Measurements from ENCODE around the gene MFAP4.
"Not testable (repeated sequence)": the region's sequence is repeated elsewhere in the genome, so short reads cannot be mapped to it uniquely, and the experiment has no call there.

The MFAP4 gene

DNA sequence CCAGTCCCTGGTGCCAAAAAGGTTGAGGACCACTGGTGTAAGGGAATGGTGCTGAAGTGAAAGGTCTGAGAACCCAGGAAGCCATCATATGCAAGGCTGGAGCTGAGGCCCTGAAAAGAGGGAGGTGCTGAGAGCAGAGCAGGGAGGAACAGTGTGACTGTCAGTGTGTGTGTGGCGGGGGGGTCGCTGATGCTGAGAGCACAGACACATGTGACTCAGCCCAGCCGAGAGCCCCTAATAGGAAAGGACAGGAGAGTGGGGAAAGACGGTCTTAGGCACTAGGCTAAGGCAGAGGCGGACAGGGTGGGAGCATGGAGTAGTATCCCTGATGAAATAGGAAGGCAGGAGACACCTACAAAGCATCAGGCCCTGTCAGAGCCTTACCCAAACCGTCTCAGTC is 25.7 kb downstream of the MFAP4 start:
- Histone ChIP-seq H3K9me3 (replicated peaks in 1 of 11) (no peaks in the 10 kb centered on the region), H3K4me3 (no peak overlapping the region), H3K27ac (no peak overlapping the region), H4K20me1 (peaks cover 0 to 42% (median 0%) of the 10 kb centered on the region in 11 experiments; a peak in 7 of 22 replicates), H3K27me3 (peaks cover 0 to 70% (median 22%) of the 10 kb centered on the region in 11 experiments; a peak in 13 of 22 replicates), H3K36me3 (no peaks in the 10 kb centered on the region), H3K9ac (no peak overlapping the region; a peak in 1 of 22 replicates), H3K4me1 (peaks cover 5 to 18% (median 11%) of the 10 kb centered on the region in 10 experiments; a peak in 15 of 20 replicates), H3K4me2 (peak overlapping the region in 2 of 11 experiments; percentile 94 to 97; a peak in 3 of 22 replicates)
- no peak for TF ChIP-seq Cebpa-rat (IDR thresholded peaks at IDR 0.05)

GRCh38 chr17:19360772-19361171 is 26.2 kb downstream of the MFAP4 start:
- Histone ChIP-seq H3K27ac (no peak overlapping the region), H3K36me3 (no peaks in the 10 kb centered on the region), H3K9me3 (replicated peaks in 1 of 11) (no peaks in the 10 kb centered on the region), H3K4me1 (peaks cover 5 to 18% (median 11%) of the 10 kb centered on the region in 10 experiments; a peak in 15 of 20 replicates), H3K4me3 (no peak overlapping the region), H3K4me2 (no peak overlapping the region), H4K20me1 (peaks cover 0 to 37% (median 0%) of the 10 kb centered on the region in 11 experiments; a peak in 7 of 22 replicates), H3K27me3 (peaks cover 0 to 65% (median 22%) of the 10 kb centered on the region in 11 experiments; a peak in 13 of 22 replicates), H3K9ac (no peak overlapping the region)
- no peak for TF ChIP-seq Cebpa-rat (IDR thresholded peaks at IDR 0.05)

DNA sequence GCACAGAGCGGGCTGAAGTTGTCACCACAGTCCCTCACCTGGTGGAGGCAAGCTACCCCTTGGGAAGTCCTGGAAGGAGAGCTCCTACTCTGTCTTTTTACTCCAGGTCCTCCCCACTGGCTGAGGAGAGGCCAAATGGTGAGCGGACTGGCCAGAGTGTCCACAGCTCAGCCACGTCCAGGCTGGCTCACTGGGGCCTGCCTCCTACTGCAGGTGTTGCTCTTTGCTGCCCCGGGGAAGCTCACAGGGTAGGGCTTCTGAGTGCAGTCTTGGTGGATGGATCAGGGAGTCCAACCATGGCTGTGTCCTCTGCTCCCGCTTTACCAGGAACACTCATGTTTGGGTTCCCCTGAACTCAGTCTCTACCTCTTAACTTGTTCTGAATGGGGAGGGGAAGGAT is 27.1 kb downstream of the MFAP4 start:
- Histone ChIP-seq H3K9me3 (replicated peaks in 1 of 11) (no peaks in the 10 kb centered on the region), H3K9ac (no peak overlapping the region), H3K4me1 (peaks cover 5 to 18% (median 11%) of the 10 kb centered on the region in 10 experiments; a peak in 15 of 20 replicates), H3K27me3 (peaks cover 0 to 56% (median 19%) of the 10 kb centered on the region in 11 experiments; a peak in 13 of 22 replicates), H3K36me3 (no peaks in the 10 kb centered on the region), H4K20me1 (peaks cover 0 to 31% (median 0%) of the 10 kb centered on the region in 11 experiments; a peak in 7 of 22 replicates), H3K4me3 (no peak overlapping the region), H3K27ac (no peak overlapping the region), H3K4me2 (no peak overlapping the region)
- no peak for TF ChIP-seq Cebpa-rat (IDR thresholded peaks at IDR 0.05)

DNA sequence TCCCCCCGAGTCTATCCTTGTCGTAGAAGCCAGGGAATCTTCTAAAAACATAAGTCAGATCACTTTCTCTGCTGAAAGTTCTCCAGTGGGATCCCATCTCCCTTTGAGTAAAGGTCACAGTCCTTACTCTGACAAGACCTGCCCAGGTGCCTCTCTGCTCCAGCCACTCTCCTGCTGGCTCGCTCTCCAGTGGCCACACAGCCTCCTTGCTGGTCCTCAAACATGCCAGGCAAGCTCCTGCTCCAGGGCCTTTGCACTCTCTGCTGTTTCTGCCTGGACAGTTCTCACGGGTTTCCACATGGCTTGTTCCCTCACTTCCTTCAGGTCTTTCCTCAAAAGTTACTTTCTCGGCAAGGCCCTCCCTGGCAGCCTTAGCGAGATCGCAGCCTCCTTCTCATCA is 27.8 kb downstream of the MFAP4 start:
- Histone ChIP-seq H3K27ac (no peak overlapping the region), H3K9ac (no peak overlapping the region), H3K4me3 (no peak overlapping the region), H3K4me2 (no peak overlapping the region), H3K27me3 (peaks cover 0 to 49% (median 12%) of the 10 kb centered on the region in 11 experiments; a peak in 11 of 22 replicates), H3K4me1 (peaks cover 5 to 18% (median 11%) of the 10 kb centered on the region in 10 experiments; a peak in 15 of 20 replicates), H3K9me3 (replicated peaks in 1 of 11) (no peaks in the 10 kb centered on the region), H4K20me1 (peaks cover 0 to 24% (median 0%) of the 10 kb centered on the region in 11 experiments; a peak in 6 of 22 replicates), H3K36me3 (no peaks in the 10 kb centered on the region)
- no peak for TF ChIP-seq Cebpa-rat (IDR thresholded peaks at IDR 0.05)

DNA sequence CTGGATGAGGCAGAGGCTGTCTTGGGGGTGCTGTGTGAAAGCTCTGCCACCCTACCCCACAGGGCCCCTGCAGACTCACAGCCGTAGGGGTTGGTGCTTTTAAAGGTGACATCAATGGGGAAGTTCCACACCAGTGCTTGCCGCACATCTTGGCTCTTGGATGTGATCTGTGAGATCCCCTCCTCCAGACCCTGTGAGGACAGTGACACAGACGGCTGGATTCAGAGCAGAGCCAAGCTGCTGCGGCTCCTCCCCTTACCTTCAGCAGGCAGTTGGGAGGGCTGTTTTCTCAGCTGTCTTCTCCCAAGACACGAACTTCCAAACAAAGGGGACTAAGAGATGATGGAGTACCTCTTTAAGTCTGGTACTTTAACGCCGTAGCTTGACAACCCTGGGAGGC is 29.2 kb downstream of the MFAP4 start:
- peaks cover 0 to 22% (median 0%) of the 10 kb centered on the region in 11 experiments; a peak in 5 of 22 replicates for H4K20me1 ChIP-seq

DNA sequence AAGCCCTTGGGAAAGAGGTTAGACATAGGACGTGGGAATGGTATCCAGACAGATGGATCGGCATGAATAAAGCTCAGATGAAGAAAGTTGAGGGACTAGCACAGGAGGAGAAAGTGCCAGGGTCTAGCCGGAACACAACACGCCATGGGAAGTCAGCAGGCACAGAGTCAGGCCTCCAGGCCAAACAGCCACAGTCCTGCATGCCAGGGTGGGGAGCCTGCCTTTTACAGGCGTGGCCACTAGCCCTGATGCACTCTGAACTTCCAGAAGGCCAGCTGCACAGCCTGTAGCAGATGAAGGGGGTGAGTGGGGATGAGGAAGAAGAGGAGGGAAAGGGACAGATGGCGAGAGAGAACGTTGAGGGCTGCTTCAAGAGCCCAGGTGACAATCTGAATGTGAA is 29.6 kb downstream of the MFAP4 start:
- no peak overlapping the region for H3K4me3 ChIP-seq
- peaks cover 0 to 22% (median 0%) of the 10 kb centered on the region in 11 experiments; a peak in 5 of 22 replicates for H4K20me1 ChIP-seq
- H3K36me3 ChIP-seq = no peaks in the 10 kb centered on the region
- H3K27me3 ChIP-seq = peaks cover 0 to 37% (median 0%) of the 10 kb centered on the region in 11 experiments; a peak in 7 of 22 replicates
- TF ChIP-seq Cebpa-rat (IDR thresholded peaks at IDR 0.05) = no peak
- no peak overlapping the region for H3K4me2 ChIP-seq
- no peak overlapping the region for H3K9ac ChIP-seq
- no peaks in the 10 kb centered on the region for H3K9me3 ChIP-seq (replicated peaks in 1 of 11)
- H3K4me1 ChIP-seq = peaks cover 5 to 11% (median 7%) of the 10 kb centered on the region in 10 experiments; a peak in 15 of 20 replicates
- H3K27ac ChIP-seq = no peak overlapping the region

More for the DNA sequence above, 29.2 kb downstream of the MFAP4 start:
- TF ChIP-seq Cebpa-rat (IDR thresholded peaks at IDR 0.05) = no peak
- Histone ChIP-seq H3K27ac (no peak overlapping the region), H3K36me3 (no peaks in the 10 kb centered on the region), H3K4me1 (peaks cover 5 to 11% (median 7%) of the 10 kb centered on the region in 10 experiments; a peak in 15 of 20 replicates), H3K9me3 (replicated peaks in 1 of 11) (no peaks in the 10 kb centered on the region), H3K27me3 (peaks cover 0 to 37% (median 0%) of the 10 kb centered on the region in 11 experiments; a peak in 7 of 22 replicates), H3K9ac (no peak overlapping the region), H3K4me3 (no peak overlapping the region), H3K4me2 (no peak overlapping the region)

DNA sequence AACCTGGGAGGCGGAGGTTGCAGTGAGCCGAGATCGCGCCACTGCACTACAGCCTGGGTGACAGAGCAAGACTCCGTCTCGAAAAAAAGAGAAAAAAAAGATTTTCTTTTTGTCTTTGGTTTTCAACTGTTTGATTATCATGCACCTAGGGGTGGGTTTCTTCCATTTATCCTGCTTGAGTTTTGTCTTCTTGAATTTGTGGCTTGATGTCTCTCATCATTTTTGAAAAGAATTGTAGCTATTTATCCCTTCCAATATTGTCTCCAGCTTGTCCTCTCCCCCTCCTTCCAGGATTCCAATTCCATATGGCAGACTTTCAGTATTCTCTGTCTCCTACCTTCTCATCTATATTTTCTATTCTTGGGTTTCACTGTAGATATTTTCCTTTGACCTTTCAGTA is 32.2 kb downstream of the MFAP4 start:
- Histone ChIP-seq H3K27ac (no peak overlapping the region), H3K36me3 (no peaks in the 10 kb centered on the region), H3K27me3 (peaks cover 0 to 17% (median 0%) of the 10 kb centered on the region in 11 experiments; a peak in 5 of 22 replicates), H3K9me3 (replicated peaks in 1 of 11) (no peaks in the 10 kb centered on the region), H4K20me1 (peaks cover 0 to 14% (median 0%) of the 10 kb centered on the region in 11 experiments; a peak in 5 of 22 replicates), H3K9ac (no peak overlapping the region), H3K4me2 (no peak overlapping the region), H3K4me3 (no peak overlapping the region), H3K4me1 (no peaks in the 10 kb centered on the region)
- no peak for TF ChIP-seq Cebpa-rat (IDR thresholded peaks at IDR 0.05)

- not testable (repeated sequence) for H3K36me3 ChIP-seq, H3K9ac ChIP-seq
Observed at GRCh38 chr17:19353401-19353800, 33.6 kb downstream of the MFAP4 start.

GRCh38 chr17:19348806-19349205 is 38.2 kb downstream of the MFAP4 start:
- no peak overlapping the region for H3K4me3 ChIP-seq
- TF ChIP-seq Cebpa-rat (IDR thresholded peaks at IDR 0.05) = no peak
- H3K9ac ChIP-seq = no peak overlapping the region
- H3K4me1 ChIP-seq = peaks cover 17 to 25% (median 20%) of the 10 kb centered on the region in 10 experiments
- H3K9me3 ChIP-seq (replicated peaks in 1 of 11) = no peaks in the 10 kb centered on the region
- H3K4me2 ChIP-seq = no peak overlapping the region
- H3K27me3 ChIP-seq = peaks cover 0 to 17% (median 0%) of the 10 kb centered on the region in 11 experiments; a peak in 4 of 22 replicates
- no peaks in the 10 kb centered on the region for H3K36me3 ChIP-seq
- peaks cover 0 to 40% (median 13%) of the 10 kb centered on the region in 11 experiments; a peak in 13 of 22 replicates for H4K20me1 ChIP-seq
- H3K27ac ChIP-seq = no peak overlapping the region

More at GRCh38 chr17:19353401-19353800, 33.6 kb downstream of the MFAP4 start:
- not testable (repeated sequence) for H3K4me1 ChIP-seq; H4K20me1 ChIP-seq; H3K4me3 ChIP-seq; H3K27me3 ChIP-seq; H3K9me3 ChIP-seq (replicated peaks in 1 of 11); H3K4me2 ChIP-seq; H3K27ac ChIP-seq

Data from BLaER1 treated with 17β-estradiol and CSF1 and Interleukin-3, amounts not matched to agents 10 nM and 100 nM (cell line).